Activated effector memory CD4-positive, alpha-beta T cell treated with anti-CD3 and anti-CD28 coated beads, Interleukin-2, amount 50 U/mL, for 16 hours (primary cell): Measurements from ENCODE around the gene CMC4.

Source experiments
- DNase-seq: peaks from one replicate; pipeline ENCODE4 v3.0.0-alpha.2; 2020

The CMC4 gene

DNA sequence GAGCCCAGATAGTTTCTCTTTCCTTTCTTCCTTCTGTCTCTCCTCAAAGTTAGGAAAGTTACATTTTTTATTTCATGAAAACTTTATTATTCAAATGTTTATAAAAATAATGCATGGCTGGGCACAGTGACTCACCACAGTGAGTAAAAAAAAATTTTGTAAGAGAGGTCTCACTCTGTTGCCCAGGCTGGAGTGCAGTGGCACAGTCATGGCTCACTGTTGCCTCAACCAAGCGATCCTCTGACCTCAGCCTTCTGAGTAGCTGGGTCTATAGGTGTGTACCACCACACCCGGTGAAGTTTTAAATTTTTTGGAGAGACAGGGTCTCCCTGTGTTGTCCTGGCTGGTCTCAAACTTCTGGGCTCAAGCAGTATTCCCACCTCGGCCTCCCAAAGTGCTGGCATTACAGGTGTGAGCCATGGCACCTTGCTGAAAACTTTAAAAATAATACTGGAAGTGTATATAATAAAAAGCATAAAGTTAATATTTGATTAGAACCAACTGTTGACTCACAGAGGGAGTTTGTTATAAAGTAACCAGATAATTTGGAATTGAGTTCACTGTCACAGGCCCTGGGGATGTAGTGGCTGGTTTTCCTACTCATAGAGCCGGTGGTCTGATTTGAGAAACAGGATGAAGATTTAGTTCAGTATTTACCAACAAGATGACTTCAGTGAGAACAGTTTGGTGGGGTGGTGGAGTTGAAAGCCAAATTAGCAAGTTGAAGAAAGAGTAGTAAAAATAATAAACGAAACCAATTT lies 18.0 kb downstream of the CMC4 start:
- no peak for DNase-seq

DNA sequence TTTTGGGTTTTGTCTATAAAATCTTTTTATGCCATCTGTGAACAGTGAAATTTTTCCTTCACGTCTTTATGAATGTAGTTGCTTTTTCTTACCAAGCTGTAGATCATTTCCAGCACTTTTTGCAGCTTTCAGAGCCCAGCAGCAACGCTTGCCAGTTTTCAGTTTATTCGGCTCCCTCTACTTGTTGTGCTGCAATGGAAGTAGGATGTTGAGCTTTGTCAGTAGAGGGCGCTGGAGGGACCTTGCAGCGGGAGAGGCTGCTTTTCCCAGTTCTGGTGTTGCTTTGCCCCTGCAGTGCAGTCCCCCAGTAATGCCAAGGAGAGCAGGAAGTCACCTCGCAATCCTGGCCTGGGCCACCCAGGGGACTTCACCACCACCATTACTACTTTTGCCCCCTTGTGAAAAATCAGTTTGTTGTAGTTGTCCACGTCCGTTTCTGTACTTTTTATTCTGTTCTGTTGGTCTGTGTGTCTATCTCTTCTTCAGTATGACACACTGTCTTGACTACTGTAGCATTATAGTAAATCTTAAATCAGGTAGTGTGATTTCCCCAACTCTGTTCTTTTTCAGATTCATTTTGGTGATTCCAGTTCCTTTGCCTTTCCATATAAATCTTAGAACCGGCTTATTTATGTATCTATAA lies 21.8 kb downstream of the CMC4 start:
- peak; percentile 66 for DNase-seq

DNA sequence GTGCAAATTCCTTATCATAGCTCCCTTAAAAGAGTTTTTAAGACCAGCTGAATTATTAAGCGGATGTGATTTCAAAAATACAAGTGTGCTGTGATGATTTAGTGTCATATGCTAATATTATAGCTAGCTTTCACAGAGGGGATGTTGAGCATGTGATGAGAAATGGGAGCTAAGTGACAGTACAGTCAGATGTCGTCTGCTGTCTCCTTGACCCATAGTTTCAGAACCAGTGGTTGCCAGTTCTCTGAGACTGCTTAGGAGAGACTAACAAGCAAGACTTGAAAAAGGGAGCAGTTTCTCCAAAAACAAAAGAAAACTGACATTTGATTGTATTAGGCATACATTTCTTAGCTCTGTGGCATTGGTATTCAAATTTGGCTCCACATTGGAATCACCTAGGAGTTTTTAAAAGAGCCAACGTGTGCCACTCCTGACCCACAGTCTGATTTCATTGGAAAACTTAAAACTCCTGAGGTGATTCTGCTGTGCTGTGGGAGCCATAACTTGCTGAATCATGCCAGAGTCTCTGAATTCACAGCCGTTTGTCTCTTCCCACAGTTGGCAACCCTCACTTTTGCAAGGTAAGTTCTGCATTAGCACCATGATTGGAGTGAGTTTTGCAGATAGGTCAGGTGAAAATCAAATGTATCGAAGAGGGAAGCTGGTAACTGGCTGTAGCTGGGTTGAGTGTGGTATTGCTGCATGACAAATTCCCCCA lies 24.0 kb downstream of the CMC4 start:
- no peak for DNase-seq

DNA sequence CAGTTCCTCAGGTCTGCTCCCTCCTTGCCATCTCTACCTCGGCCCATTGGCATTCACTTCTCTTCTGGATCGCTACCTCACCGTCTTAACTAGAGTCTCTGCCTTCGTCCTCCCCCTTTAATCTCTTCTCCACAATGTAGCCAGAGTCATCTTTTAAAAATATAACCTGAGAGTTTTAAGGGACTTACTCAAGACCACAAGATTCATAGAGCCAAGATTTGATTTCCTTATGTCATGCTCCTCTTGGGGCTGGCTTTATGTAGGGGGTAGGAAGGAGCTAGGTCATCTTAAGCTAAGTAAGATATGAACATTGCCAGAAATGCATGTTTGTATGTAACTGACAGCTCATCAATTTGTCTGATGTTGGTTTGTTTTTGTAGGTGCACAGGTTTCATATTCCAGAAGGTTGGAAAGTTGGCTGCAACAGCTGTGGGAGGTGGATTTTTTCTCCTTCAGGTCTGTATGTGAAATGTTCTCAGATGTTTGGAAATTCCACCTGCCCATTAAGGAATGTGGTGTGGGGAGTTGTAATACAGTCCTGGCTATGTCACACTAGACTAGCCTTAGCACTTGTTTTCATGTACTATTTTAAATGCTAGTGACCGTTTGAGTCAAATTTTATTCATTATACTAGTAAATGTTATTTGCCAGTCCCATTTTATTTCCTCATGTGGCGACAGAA lies 24.7 kb downstream of the CMC4 start:
- DNase-seq = no peak

DNA sequence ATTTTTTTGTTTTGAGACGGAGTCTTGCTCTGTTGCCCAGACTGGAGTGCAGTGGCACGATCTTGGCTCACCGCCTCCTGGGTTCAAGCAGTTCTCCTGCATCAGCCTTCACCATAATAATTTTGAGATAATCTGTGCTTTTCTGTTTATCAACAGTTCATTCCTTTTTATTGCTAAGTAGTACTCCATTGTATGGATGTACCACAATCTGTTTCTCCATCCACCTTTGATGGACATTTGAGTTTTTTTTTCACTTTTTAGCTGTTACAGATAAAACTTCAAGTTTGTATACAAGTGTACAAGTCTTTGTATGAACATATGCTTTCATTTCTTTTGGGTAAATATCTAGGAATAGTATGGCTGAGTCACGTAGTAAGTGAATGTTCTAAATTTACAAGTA lies 35.2 kb downstream of the CMC4 start:
- DNase-seq = no peak

DNA sequence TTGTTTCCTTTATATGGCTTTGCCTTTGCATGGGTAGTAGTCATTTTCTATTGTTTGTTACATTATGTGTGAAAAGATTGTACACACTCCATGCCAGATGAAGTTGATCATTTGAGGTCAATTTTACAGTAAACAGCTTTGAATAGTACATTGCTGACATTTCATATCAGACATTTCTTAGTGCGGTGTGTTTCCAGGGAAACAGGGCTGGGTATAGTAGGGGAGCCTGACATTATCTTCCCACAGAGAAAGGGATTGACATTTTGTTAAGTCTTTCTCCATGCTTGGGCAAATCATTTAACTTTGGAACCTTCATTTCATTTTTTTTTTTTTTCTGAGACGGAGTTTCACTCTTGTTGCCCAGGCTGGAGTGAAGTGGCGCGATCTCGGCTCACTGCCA lies 39.3 kb downstream of the CMC4 start:
- no peak for DNase-seq

DNA sequence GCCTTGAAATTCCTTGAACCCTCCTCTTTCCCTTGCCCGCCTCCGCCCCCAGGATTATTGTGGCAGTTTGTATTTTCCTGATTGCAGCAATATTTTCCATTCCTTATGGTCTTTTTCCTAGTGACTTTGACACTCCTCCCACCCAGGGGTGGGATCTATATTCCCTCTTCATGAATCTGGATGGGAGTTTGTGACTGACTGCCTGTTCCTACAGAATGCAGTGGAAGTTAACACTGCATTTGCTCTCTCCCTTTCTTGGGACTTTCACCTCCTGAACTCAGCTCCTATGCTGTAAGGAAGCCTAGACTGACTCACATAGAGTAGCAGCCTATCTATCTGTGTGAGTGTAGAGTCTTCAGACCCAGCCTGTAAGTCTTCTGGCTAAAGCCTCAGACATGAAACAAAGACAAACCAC lies 42.1 kb downstream of the CMC4 start:
- DNase-seq = no peak

DNA sequence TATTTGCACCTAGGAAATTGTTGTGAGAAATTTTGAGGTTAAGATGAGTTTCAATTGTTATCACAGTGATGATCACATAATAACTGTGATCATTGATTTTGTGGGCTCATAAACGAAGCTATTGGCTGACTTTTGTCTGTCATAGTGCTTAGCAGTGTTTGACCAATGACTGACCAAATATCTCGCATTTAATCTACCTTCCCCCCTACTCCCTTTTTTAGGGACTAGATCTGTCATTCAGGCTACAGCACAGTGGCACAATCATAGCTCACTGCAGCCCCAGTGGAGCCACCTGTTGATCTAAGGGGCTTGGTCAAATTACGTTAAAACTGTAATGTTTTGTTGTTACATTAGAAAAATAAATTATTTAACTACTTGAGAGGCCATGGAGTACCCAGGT lies 42.8 kb downstream of the CMC4 start:
- no peak for DNase-seq

DNA sequence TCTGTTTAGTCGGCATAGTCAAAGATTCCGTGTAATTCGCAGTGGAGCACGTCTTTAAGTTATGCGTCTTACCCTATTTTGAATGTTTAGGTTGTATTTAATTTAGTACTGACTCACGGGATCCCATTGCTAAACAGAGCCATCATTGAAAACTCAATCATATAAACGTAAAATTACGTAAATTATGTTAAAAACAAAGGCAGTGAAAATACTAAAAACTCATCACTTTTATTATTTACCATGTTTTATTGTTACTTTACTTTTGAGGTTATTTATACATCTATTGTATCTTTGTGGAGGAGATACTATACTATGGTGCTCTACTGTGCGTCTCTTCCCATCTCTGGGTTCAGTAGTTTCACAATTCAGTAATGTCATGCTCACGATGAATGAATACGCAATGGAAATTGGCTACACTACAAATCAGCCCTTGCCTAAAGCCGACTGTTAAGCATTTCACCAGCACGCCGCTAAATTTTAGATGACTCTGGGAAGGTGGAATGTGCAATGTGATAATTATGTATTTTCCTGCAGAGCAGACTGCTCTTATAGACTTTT lies 43.3 kb downstream of the CMC4 start:
- no peak for DNase-seq

DNA sequence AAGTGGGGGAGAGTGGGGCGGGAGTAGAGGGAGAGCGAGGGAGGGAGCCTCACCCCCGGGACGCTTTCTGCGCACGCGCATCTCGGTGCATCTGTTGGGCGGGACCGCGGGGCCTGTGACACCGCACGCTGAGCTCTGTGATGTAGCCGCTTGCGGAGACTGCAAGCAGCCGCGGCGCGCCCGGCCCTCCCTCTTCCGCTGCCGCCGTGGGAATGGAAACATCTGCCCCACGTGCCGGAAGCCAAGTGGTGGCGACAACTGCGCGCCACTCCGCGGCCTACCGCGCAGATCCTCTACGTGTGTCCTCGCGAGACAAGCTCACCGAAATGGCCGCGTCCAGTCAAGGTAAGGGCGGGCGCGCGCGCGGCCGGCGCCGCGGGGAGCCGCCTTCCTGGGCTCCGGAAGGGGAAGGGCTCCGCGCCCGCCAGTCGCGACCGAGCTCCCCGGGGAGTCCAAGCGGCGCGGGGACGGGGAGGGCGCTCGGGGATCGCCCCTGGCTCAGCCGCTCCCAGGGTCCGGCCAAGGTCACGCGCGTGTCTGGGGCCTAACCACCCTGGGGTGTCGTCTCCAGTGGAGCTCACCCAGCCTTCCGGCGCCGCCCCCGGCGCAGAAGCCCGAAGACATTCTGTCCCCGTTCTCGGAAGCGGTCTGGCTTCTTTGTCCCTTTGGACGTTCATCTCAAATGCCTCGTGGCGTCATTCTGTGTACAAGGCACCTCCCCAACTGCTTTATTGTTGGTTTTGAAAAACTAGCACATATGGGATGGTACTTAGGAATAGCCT lies 44.0 kb downstream of the CMC4 start, which contains the start of gene FUNDC2:
Gene FUNDC2 (plus strand): TSS at position 118 of the 782 bp plus-strand sequence. CDS start 95 bp downstream, at position 213.
- DNase-seq = peak; percentile 97

DNA sequence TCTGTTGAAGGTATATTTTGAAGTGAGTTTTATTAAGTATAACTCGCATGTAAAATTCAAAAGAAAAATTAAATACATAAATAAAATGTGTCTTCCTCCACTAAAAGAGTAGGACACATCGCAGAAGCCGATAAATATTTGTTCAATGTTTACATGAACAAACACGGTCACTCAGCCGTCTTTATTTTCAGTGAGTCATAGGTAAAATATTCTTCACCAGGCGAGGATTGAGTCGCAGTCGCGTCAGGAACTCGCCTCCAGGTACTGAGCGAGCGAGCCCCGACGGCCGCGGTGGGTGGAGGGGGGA lies 44.6 kb downstream of the CMC4 start:
- no peak for DNase-seq

DNA sequence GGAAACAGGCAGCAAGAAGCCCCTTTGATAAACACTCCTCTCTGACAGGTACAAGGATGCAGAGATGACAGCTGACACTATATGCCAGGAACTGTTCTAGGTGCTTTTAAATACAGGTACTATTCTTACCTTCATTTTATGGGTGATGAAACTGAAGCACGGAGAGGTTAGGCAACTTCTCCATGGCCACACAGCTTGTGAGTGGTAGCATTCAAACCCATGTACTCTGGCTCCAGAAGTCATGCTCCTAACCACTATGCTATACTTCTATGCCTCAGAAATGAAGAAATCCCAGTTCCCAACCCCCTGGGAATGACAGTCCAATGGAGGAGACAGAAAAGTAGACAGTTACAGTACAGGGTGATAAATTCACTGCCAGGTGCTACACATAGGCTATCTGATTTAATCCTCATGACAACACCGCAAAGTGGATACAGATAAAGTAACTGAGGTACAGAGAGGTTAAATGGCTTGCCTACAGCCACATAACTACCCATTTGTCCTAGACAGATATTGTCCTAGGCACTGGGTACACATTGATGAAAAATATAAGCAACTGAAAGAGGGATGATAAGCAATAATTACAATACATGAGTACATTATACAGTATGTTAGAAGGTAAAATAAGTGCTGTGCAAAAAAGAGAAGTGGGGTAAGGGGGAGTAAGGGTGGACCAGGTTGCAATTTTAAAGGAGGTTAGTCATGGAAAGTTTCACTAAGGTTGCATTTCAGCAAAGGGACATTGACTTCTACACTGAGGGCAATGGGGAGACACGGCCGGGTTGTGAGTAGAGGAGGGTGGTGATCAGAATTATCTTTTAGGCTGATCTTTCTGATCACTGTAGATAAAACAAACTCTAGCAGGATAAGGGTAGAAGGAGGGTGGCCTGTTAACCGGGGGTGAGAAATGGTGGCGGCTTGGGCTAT lies 46.8 kb downstream of the CMC4 start:
- DNase-seq = no peak

DNA sequence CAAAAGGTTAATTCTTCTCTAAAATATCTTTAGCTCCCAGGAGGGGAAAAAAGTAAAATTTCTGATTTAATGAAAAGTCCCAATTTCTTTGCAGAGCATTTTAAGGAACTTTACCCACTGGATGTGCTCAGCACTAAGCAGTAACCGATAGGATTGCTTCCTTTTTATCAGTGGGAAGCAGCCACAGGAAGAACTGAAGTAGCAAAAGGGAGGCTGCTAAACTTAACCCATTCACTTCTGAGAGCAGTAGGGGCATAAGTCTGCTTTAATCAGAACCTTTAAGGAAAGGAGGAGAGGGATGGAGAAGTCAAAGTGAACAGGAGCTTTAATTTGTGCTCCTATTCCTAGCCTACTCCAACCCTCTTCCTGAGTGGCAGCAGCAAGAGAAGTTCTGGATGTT lies 48.4 kb downstream of the CMC4 start, which contains the start of gene F8:
Gene F8 (minus strand): TSS at position 139 of the 400 bp plus-strand sequence. CDS start 171 bp downstream, outside the sequence.
- no peak for DNase-seq

DNA sequence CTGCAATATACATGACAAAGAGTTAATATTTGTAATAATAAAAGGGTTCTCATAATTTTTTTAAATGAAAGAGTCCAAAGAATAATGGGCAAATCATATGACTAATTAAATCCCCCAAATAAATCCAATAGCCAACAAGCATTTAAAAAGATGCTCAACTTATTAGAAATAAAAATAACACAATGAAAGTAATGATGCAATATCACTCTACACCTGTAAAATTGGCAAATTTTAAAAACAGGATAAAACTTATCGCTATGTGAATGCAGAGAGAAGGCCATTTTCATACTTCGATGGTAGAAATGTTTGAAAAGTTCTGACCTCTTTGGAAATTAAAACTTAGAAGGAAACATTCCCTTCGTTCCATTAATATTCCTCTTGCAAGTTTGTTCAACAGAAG lies 50.3 kb downstream of the CMC4 start:
- DNase-seq = no peak
